ENCODE data around the gene SNX14.

Gene SNX14

DNA sequence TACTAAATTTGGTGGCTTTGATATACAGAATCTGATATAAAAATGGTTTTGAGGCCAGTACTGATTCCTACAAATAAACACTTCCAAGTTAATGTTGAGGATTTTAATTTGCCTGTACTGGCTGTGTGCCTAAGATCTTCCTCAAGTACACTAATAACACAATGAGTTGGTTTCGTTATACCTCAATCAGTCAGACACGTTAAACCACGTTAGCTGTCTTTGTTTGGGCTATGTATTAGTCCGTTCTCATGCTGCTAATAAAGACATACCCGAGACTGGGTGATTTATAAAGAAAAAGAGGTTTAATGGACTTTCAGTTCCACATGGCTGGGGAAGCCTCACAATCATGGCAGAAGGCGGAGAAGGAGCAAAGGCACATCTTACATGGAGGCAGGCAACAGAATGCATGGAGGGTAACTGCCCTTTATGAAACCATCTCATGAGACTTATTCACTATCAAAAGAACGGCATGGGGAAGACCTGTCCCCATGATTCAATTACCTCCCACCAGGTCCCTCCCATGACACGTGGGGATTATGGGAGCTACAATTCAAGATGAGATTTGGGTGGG is 97.6 kb downstream of the SNX14 start:
- DNase-seq: no peak

DNA sequence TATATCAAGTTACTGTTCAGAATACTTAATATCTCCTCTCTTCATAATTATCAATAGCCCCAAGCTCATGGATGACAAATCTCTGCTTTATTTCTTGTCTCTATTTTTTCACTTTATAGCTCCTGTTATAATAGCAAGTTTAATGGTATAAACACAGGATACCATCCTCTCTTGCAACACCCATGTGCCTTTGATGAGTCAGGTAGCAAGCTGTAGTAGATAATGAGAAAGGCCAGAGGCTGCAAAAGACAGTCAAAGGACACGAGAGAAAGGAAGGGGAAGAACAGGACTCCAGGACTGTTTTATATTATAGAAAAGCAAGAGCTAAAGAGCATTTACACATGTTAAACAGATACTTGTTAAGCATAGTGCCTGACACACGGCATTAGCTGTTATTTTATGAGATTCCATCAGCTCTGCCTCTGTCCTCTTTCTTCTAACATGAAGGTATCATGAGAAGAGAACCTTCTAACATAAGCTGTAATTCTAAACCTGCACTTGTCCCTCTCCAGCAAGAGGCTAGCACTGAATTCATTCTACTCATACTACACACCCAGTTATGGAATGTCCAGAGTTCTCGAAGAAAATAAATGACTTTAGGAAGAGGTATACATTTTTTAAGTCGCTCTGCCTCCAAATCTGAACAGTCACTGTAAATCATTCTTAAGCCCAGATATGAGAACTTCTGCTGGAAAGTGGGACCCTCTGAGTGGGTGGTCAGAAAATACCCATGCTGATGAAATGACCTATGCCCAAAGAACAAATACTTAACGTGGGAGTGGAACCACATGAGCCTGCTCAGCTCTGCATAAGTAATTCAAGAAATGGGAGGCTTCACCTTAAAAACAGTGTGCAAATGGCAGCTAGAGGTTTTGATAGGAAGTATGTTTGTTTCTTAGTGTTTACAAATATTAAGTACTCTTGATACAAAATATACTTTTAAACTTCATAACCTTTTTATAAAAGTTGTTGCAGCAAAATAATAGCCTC is 98.8 kb downstream of the SNX14 start:
- no peak for DNase-seq

DNA sequence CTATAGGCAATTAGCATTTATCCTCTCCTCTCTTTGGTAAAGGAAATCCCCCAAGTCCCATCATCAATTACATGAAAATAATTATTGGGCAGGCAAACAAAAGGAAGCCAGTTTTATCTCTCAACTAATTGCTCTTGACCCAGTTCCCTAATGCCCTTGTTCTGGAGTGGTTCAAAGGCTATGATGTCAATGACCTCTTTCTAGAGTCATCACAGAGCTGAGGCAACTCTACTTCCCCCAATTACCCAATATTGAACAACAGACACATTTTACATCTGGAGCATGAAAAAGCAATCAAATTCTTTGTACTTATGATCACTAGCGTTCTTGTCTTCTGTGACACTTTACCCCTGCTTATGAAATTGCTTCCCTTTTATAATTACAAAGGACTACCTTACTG is 100.3 kb downstream of the SNX14 start:
- DNase-seq: no peak

DNA sequence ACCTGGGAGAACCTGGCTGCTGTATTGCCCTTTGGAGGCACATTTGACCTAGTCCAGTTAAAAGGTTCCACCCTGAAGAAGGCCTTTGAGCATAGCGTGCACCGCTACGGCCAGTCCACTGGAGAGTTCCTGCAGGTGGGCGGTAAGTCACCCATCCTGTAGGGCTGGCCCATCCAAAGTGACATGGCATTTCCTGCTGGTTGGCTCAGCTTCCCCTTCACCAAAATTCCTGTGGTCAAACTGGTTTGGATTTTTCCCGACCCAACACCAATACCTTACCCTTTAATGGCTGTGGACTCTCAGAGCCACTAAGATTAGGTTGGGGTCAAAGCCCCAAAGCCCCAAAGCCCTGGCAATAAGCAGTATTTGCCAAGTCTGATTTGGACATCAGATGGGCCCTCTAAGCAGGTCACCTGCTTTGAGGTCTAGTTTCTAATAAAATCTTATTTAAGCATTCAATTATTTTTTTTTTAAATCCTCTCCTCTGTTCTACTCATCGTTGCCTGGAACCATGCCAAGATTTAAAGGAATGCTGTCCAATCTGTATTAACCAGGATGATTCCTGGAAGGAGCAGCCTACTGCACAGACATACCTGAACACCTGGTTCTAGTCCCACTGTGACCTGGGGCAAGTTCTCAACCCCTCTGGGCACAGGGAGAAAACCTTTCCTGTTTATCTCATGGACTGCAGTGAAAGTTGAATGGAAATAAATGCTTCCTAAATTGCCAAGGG is 103.0 kb downstream of the SNX14 start:
- DNase-seq: no peak

DNA sequence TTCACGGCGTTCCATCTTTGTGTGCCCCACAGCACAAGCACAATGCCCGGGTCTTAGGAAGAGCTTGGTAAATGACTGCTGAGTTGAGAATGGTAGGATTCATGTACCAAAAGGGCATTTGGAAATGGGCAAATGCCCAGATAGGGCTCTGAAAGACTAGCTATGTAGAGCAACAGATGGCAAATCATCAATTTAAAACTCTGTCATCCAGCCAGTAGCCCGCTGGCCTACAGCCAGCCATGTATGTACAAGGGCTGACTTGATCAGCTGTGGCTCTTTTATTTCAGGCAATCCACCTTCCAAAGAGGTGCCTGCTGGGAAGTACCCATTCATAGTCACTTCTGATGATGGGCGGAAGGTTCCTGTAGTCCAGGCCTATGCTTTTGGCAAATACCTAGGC is 108.7 kb downstream of the SNX14 start:
- no peak for DNase-seq

DNA sequence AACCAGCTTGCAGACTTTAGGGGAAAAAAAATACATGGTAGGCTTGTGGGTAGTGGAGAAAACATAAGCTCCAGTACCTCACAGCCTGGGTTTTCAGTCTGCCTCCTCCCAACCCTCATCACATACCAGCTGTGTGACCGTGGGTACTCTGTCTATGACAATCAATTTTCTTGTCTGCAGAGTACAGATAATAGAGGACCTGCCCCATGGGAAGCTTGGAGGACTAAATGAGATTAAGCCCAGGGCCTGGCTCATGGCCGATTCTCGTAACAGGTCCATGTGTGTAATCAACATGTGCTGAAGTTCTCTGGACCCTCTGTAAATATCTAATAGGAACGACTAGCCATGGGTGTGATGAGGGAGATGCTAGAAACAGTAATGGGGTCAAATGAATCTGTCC is 109.8 kb downstream of the SNX14 start:
- DNase-seq: no peak

DNA sequence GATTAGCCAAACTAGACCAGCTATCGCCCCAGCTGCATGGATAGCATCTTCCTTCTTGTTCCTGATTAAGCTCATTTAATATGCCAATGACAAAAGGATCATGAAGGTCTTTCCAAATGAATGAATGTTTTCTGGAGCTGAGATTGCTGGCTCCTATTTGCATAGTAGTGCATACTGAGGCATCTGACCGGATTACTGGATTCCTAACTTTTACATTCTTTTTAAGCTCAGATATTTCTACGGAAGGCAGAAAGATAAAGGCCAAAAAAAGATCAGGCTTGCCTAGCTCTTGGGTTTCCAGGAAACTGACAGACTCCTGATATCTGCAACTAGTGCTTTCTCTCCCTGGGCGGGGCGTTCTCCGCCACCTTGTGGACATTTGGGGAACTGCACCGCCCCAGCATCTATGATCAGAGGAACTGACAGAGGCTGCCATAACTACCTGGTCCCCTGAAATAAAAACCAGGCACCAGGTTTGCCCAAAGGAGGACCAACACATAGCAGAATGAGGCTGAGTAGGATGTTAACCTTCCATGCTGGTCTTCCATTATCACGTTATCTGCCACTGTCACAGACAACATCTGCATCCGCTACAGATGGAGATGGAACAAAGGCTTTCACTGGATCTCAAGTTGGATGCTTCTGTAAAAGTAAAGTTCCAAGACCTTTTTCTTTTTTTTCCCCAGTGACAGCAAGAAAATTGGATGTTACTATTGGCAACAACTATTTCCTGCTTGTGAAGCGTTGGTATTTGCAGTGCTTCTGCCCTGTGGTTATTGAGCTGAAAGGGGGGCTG is 110.6 kb downstream of the SNX14 start:
- DNase-seq: peak; percentile 90

DNA sequence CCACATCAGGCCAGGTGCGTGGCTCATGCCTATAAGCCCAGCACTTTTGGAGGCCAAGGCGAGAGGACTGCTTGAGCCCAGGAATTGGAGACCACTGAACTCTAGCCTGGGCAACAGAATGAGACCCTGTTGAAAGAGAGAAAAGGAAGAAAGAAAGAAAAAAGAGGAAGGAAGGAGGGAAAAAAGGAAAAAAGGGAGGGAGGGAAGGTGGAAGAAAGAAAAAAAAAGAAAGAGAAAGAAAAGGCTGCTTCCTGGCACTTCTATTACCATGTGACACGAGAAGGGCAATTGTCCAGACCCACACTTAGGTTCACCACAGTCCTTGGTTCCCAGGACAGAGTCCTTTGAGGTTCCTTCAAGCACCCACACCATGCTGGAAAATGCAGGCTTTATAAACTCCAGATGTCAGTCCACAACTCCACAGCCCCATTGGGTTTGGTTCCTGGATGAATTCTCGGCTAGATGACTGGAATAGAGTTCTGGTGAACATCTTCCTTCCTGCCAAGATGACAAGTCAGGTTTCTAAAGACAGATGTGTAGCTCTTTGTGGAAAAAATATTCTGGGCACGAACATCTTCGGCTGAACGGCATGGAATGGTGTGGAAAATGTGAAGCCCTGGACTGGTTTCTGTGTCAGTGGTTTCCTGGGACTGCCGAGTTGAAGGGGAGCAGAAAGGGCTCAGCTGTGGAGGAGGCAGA is 111.3 kb downstream of the SNX14 start:
- DNase-seq: no peak

DNA sequence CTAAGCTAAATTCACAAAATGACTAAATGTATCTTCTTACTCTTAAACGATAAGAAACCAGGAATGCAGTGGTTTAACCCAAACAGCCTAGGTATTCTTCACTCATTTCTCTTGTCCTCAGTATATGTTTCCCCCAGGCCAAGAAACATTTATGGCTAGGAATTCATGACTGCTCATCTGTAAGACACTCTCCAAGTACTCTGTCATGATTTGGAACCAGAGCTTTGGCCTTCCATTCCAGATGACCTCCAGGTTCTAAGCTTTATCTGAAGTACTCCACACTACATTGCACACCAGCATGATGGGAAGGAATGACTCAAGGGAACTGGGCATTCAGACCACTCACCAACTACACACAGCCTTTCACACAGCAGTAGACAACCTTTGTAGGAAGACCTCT is 114.5 kb downstream of the SNX14 start:
- DNase-seq: no peak

DNA sequence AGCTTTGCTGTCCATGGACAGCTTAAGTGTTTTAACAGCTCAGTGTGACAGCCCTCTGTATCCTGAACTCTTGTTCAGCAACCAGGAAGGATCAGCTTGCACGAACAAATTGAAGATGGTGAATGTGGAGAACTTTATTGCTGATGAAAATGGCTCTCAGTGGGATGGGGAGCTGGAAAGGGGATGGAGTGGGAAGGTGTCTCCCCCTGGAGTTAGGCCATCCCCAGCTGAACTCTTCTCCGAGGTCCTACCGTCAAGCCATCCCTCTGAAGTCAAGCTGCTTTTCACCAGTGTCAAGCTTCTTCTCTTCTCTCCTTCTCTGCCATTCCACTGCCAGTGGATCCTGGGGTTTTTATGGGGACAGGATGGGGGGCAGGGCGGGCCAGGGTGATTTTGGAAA is 117.1 kb downstream of the SNX14 start:
- DNase-seq: no peak

DNA sequence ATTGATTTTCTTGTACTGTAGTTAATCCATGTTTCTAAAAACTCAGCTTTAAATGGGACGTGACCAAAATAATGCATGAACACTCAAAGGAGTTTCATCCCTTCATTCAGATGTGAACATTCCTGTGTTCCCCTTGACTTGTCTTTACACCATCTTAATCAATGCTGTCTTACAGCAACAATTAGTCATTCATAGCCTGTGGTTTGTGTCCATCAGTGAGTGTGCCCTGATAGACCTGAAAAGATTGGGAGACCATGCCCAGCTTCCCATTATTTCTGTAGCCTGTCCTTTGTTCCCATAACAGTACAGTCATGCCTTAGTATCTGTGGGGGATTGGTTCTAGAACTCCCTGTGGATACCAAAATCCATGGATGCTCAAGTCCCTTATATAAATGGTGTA is 119.9 kb downstream of the SNX14 start:
- no peak for DNase-seq

DNA sequence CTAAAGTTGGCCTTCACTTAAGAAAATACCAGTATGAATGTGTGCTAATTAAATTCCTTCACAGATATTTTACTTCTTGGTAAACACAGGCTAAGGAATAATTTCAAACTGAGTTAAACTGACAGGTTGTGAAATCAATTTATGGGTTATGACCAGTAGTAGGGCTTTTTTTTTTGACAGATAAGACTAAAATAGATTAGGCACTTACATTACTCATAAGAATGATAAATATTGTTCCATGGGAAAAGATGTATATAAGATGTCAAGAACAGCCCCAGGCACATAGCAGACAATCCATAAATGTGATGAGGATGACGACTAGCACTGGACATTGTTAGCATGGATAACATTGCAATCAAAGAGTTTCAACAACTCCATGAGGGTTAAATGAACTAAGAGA is 120.9 kb downstream of the SNX14 start:
- DNase-seq: no peak

DNA sequence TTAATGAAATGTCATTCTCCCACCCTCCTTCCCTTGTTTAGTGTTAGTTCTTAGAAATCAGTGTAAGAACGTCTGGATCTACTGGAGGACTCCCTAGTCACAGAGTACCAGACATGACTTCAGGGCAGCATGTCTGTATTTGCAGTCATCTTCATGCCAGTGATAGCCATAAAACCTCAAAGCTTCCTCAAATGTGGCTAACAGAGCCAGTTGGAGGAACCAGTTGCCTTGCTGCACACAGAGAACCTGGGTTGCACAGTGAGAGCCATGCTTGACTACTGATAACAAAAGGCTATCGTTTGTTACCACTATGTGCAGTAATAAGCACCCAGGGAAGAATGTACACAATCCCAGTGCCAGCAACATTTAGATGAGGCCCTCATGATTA is 123.6 kb downstream of the SNX14 start:
- no peak for DNase-seq

DNA sequence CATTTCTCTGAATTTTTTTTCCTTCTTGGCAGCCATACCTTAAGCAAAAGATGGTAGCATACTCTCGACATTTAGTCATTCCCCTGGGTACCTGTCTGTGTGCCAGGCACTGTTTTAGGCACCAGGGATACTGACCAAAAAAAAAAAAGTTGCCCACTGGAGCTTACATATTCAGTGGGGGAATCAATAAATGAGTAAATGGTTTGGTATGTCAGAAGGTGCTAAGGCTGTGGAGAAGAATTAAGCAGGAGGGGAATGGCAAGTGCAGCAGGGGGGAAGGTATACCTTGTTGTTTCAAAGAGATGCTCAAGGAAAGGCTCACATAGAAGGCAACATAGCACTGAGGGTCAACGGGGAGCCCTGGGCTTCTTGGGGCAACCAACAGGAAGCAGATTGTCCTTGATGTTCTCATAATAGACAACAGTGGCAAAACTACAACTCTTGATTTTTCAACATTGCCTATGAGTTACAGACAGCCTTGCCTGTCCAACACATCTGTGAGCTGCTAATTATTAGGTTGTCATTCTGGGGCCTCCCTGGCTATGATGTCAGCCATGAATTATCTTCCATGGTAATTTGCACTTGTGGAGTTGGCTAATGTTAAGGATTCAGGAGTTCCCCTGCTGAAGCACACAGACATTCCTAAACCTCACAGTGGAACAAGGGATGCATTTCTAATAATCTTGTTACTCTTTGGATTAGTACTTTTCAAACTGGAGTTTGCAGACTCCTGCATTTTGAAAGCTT is 124.2 kb downstream of the SNX14 start:
- no peak for DNase-seq

DNA sequence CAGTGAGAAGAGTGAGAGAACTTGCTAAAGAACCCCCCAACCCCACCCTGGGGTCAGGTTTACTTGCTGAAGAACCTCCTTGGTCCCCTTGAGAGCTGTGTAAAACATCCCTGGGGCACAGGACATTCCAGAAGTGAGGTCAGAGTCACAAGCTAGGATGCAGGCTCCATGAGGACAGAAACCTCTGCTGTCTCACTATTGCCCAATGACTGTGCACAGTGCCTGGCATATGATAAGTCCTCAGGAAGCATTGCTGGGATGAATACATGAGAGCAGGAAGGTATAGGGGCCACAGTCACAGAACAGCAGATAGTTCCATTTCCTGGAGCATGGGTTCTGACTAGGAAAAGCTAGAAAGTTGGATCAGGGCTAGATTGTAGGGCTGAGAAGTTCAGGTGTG is 125.3 kb downstream of the SNX14 start:
- no peak for DNase-seq

DNA sequence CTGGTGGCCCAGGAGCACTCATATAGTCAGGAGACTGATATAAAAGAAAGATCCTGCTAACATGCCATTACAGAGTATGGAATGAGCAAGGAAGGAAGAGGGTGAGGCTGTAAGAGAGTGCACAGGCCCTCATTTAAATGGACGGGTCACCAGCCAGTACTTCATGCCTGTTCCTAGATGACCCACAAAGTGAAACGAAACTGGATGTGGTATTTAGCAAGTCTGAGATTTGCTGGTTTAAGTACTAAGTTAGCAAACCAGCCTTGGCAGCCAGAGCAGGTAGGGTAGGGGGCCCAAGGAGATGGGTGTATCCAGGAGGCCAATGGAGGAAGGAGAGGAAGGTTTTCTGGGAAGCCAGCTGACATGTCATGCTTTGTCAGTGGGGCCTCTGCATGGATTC is 127.9 kb downstream of the SNX14 start:
- DNase-seq: no peak

DNA sequence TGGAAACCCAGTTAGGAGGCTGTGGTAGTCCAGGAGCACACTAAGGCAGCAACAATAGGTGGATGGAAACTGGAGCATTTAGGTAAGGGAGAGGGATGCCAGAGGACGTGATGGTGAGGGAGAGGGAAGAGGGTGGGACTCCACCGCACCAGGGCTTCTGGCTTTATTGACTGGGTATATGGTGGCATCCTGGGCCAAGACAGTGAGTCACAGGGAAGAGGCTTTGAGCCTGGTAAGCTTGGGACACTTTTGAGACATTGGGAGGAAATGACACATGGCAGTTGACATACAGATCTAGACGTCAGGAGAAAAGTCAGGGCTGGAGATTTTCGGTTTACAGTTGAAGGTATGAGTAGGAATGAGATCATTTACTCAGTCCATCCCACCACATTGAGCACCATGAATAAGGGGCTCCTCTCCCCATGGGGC is 128.9 kb downstream of the SNX14 start:
- peak; percentile 57 for DNase-seq

DNA sequence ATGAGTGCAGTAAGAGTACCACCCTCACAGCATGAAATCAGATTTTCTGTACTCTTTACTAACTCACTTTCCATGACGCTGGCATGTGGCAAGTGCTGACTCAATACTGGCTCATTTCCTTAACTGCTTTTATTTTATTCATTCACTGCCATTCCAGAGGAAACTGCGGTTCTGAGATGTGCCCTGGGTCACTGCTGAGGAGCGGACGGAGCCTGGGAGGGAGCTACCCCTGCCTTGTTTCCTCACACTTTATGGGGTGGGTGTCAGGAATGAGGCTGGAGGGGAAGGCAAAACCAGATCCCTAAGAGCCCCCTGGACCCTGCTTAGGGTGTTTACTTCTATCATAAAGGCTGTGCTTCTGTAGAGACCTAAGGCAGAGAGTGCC is 129.4 kb downstream of the SNX14 start:
- DNase-seq: peak; percentile 61

DNA sequence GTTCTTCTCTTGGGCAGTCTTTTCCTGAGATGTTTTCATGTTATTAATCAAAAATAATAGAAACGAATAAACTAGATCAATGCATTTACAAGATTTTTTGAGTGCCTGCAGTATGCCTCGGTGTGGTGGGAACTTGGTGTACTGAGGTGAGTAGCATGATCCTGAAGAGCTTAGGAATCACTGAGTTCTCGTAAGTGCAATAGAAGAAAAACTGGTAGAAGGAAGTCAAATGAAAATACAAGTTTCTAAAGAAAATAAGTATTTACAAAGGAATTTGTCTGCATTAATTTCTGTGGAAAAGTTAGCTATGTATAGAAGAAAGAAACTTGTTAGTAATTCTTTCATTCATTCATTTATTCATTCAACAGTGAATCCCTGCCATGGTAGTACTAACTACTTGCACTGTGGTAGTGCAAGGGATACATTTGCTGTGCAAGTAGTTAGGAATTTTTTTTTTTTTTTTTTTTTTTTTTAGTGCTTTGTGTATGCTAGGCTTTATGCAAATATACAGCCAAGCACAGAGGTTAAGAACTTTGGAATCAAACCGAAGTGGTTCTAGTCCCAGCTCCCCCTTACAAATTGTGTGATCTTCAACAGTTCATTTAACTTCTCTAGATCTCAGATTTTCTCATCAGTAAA is 129.9 kb downstream of the SNX14 start:
- no peak for DNase-seq

DNA sequence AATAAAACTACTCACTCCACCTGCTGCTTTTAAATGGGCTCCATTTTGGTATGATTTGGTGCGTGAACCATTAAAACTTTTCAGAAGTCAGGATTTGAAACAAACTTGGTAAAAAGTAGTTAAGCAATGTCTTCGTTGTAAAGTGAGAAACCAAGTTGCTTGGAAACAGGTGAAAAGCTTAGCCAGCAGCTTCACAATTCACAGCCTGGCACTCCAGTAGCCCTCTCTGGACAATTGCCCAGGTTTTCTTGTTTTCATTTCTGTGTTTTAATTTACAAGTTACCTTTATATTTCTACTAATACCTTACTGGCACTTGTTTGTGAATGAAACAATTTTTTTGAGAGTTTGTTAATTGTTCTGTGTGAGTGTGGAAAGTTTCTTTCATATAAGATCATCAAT is 131.0 kb downstream of the SNX14 start:
- DNase-seq: no peak

DNA sequence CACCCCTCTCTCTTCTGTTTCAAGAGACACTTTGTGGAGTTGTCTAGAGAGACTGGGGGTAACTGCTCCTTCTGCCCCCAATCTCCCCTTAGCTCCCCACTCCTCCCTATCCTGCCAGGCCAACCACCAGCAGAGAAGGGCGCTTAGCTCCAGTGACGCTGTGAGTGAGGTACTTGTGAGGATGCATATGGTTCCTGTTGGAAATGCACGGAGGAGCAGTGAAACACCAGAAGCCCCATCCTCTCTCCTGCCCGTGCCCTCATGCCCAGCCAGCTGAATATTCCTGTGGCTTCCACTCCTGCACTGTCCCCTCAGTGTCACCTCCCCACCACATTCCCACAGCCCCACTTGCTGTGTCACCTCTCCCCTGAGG is 131.9 kb downstream of the SNX14 start:
- no peak for DNase-seq

Measured in activated CD8-positive, alpha-beta memory T cell treated with anti-CD3 and anti-CD28 coated beads, Interleukin-2, amount 50 U/mL, for 4 hours (primary cell).